NCI-H82 treated with DMSO at 0.1 percent for 48 hours (cell line): Measurements from ENCODE around the gene MYO7A.

Source experiments
- DNase-seq: peaks from one replicate; lab custom pipeline; 2025; ENCODE audit not compliant: unreplicated experiment; lab: John Stamatoyannopoulos, UW

Gene MYO7A

DNA sequence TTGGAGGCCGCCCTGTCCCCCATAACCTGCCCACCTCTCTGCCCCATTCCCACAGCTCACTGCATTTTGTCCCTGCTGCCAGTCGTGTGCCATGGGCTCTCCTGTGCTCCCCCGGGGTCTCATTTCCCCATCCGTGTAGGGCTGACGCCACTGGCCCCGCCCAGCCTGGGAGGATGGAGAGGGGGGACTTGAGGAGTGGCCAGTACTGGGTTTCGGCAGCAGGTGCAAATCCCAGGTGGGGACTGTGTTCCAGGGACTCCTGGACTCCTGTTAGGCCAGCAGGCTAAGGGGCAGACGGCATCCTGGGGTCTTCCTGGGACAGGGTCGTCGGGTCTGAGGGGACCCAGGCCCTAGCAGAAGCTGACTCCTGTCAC lies 1.2 kb upstream of the MYO7A start:
- DNase-seq = no peak

DNA sequence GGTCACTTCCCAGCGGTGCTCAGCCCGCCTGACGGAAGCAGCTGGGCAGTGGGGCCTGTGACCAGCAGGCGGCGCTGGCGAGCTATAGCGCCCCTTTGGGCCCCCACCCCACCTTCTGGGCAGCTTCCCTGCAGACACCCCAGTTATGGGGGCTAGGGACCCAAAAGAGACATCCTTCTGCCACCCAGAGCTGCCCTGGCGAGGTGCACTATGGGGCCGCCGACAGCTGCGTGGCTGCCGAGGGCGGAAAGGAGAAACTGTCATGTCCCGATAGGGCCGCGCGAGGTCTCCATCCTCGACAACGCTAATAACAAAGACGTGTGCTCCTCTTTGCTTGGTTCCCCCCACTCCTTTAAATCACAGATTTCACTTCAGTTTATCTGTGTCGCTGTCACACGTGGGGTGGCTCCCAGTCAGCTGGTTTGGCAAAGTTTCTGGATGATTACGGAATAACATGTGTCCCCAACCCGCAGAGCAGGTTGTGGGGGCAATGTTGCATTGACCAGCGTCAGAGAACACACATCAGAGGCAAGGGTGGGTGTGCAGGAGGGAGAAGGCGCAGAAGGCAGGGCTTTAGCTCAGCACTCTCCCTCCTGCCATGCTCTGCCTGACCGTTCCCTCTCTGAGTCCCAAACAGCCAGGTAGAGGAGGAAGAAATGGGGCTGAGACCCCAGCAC lies 673 bp upstream of the MYO7A start:
- no peak for DNase-seq

DNA sequence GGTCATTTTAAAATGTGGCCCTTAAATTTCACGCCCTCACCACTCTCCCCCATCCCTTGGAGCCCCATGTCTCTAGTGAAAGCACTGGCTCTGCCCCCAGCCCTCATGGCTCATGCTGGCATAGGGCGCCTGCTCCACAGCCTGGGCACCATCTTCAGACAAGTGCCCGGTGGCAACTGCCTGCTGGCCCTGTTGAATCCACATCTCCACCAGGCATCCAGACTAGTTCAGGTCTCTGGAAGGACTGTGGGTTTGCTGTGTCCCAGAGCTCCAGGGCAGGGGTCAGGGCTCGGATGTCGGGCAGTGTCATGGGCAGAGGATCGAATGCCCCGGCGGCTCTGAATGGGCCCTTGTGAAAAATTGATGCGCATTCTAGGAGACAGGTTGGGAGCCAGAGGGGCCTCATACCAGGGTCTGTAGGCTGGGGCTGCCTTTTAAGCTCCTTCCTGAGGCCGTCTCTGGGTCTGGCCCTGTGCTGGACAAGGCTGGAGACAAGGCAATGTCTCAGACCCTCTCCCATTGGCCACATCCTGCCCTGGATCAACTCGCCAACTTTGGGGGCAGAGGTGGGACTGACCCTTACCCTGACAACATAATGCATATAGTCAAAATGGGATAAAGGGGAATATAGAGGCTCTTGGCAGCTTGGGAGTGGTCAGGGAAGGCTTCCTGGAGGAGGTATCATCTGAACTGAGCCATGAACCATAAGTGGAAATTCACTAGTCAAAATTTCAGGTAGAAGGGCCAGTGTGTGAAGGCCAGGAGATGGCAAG lies 1.2 kb downstream of the MYO7A start:
- DNase-seq = no peak

DNA sequence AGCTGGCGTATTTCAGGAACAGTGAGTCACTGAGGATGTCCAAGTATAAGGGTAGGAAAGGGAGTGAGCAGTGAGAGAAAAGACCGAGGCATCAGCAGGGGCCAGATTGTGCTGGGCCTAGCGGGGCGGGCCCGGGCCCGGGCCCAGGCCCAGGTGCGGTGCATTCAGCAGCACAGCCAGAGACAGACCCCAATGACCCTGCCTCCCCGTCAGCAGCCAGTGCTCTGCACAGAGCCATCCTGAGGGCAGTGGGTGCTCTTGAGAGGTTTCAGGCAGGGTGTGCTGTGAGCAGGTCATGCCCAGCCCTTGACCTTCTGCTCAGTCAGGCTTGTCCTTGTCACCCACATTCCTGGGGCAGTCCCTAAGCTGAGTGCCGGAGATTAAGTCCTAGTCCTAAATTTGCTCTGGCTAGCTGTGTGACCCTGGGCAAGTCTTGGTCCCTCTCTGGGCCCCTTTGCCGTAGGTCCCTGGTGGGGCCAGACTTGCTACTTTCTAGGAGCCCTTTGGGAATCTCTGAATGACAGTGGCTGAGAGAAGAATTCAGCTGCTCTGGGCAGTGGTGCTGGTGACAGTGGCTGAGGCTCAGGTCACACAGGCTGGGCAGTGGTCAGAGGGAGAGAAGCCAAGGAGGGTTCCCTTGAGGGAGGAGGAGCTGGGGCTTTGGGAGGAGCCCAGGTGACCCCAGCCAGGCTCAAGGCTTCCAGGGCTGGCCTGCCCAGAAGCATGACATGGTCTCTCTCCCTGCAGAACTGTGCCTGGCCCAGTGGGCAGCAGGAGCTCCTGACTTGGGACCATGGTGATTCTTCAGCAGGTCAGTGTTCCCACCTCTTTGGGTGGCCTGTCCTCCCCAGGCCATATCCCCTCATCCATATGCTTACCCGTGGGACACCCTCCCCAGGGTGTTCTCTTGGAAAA lies 2.1 kb downstream of the MYO7A start:
- no peak for DNase-seq

DNA sequence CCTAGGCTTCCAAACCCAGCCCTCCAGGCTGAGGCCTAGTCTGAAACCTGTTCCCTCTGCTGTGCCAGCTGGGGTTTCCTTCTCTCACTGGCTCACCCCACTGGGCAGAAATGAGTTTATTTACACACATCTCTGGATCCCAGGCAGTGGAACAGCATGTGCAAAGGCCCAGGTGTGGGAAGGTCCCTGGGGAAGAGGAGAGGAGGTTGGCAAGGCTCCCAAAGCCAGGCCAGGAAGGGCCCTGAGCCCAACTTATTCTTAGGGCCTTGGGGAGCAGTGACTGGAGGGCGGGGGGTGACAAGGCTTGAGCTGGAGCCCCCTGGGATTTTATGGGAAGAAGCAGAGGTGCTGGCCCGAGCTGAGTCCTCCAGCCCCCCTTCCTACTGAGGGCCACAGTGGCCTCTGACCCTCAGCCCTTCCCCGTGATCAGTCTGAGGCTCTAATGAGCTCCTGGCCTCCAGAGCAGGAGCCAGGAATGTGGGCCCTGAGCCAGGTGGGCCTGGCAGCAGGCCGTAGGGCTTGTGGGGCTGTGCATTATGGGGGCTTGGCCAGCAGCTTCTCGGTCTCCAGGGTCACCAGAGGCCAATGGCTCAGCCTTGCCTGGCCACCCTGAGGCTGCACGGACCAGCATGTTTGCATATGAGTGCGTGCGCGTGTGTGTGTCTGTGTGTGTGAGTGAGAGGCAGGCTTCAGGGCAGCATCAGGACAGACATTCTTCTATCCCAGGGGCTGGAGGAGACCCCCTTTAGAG lies 2.9 kb downstream of the MYO7A start:
- DNase-seq = no peak

DNA sequence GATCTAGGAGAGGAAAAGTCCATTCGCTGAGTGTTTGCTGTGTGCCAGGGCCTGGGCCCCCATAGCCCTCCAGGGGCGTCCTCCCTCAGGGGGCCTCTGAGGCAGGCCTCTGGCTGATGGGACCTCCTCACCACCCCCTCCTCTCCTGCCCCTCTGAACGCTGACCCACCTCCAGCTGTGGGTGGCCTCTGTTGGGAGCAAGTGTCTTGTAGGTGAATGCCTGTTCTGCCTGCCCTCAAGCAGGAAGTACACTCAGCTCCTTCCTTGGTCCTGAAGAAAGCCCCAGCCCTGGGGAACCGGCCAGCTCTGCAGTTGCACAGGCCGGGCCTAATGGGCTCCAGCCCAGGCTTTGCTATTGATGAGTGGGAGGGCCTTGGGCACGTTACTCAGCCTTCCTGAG lies 3.5 kb downstream of the MYO7A start:
- DNase-seq = no peak

DNA sequence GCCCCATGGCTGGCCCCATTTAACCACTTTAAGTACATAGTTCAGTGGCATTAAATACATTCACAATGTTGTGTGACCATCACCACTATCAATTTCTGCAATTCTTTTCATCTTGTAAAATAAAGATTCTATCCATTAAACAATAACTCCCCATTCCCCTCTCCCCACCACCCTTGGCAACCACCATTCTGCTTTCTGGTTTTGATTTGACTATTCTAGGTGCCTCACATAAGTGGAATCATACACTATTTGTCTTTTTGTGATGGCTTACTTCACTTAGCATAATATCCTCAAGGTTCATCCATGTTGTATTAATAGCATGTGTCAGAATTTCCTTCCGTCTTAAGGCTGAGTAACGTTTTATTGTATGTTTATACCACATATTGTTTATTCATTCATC lies 7.0 kb downstream of the MYO7A start:
- no peak for DNase-seq

DNA sequence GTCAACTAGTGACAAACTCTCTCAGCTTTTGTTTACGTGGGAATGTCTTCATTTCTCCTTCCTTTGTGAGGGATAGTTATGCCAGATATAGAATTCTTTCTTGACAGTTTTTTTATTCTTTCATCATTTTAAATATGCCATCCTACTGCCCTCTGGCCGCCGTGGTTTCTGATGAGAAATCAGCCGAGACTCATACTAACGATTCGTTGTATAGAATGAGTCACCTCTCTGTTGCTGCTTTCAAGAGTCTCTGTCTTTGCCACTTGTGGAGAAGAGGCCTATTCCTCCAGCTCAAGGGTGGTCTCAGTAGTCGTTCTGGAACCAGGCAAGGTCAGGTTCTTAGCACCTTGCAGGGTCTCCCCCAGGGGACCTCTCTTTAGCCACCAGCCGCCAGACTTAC lies 8.0 kb downstream of the MYO7A start:
- DNase-seq = no peak

DNA sequence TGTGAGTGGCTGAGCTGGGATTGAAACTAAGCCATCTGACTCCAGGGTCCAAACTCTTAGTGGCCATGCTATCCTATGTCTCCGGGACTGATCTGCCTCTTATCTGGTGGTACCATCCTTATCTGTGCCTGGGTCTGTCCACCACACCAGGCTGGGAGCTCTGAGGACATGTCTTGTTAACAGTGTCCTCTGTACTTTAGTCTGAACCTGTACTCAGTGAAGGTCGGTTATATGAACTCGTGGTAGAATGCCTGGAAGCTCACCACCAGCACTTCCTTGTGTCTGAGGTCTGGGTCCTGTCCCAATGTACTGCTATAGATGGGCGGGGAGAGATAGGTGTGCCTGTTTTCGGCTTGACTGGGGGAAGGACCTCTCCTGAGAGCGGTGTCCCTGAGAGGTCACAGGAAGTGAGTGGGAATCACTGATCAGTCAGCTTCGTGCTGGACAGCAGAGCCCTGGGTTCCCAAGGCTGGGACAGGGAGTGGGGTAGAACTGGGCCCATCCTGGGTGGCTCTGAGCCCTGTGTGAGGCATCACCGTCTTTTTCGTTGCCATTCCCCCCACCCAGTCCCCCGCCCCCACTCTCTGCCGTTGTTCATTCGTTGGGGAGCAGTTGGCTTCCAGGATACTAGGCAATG lies 8.9 kb downstream of the MYO7A start:
- DNase-seq = no peak

DNA sequence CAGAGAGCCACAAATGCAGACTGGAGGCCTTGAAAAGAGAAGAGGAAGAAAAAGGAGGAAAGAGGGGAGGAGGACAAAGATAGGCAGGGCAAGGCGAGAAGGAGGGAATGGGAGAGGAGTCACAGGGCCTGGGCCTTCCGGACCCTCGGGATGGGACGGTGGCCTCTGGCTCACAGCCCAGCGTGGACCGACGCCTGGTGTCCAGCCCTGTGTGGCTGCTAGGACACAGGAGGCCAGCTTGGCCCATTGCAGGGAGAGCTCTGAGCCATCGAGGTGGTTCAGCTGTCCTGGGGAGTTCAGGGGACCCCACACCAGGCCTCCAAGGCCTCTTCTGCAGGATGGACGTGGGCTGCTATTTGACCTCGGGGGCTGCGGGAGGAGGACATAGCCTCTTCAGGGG lies 9.4 kb downstream of the MYO7A start:
- DNase-seq = no peak

DNA sequence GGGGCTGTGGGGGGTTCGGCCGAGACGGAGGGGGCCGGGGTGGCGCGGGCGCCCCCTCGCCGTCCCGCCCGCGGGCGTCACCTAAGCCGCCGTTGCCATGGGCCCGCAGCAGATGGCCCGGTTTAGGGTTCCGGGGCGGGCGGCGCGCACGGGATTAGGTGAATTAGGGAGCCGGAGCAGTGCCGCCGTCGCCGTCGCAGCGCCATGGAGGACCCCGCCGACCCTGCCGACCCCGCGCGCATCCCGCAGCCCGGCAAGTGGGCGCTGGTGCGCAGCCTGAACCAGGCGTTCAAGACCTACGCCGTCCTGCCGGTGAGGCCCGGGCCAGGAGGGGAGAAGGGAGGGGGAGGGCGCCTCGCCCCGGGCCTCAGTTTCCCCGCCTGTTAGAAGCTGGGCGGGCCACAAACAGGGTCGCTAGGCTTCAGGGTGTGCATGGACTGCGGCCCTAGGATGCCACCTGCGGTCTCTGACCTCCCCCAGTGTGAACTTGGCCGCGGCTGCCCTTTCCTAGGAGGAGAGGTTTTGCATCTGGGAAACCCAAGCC lies 10.1 kb downstream of the MYO7A start:
- DNase-seq = no peak

DNA sequence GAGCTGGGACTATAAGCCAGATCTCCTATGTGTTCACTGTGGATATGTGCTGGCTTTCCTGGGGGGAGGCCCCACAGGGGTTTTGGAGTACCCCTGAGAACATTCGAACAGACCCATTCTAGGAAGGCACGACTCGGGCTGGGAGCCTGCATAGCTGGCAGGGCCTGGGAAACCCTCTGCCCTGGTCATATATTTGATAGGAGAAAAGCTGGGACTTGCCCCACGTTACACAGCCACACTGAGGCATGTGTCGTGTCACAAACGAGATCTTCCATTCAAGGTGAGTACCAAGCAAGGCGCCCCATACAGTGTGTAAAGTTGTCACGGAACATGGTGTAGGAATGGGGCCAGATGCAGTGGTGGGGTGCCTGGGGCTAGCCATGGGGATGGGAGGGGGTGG lies 11.2 kb downstream of the MYO7A start:
- no peak for DNase-seq

DNA sequence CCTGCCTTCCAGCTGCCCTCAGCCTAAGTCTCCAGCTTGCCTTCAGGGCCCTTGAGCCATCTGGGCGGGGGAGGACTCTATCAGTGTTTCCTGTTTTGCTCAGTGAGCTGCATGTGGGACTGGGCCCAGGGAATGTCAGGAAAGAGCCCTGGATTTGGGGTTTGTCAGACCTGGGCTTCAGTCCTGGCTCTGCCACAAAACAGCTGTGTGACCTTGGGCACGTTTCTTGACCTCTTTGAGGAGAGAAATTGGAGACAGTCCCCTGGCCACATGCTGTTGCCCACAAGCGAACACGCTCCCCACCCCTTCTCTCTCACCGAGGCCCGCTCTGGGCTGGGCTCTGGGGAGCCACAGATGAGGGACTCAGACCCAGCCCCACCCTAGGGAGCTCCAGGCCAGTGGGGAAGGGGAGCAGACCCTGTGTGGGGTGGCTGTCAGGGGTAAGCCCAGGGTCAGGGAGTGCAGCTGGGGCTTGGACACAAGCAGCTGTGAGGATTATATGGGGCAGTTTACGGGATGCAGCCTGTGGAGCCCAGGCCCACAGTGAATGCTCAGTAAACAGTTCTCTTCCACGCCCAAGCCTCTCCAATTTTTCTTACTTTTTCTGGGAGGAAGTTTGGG lies 12.3 kb downstream of the MYO7A start:
- DNase-seq = no peak

DNA sequence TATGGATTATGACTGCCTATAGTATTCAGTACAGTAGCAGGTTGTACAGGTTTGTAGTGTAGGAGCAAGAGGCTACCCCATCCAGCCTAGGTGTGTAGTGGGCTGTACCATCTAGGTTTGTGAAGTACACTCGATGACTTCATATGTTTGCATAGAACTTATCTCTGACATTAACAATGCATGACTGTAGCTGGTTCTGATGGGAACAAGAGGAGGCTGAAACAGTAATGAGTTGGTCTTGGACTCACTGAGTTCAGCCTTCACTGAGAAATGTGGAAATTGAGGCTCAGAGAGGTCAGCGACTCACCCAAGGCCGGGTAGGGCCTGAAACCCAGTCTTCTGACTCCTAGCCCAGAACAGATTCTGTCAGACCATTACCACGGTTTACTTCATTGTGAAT lies 13.0 kb downstream of the MYO7A start:
- DNase-seq = no peak

DNA sequence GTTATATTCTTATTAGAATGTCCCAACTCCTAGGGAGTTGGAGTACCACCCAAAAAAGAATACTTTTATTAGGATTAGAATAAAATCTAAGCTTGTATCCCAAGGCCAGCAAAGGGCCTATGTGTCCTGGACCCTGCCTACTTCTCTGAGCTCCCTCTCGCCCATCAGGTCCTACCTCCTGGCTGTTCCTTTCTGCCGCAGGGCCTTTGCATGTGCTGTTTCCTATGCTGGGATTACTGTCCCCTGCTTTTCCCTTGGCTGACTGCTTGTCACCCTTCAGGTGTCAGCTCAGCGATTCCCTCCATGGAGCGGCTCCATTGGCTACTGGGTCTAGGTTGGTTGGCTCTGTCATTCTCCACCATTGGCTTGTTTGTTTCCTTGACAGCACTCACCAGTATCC lies 13.4 kb downstream of the MYO7A start:
- DNase-seq = no peak

DNA sequence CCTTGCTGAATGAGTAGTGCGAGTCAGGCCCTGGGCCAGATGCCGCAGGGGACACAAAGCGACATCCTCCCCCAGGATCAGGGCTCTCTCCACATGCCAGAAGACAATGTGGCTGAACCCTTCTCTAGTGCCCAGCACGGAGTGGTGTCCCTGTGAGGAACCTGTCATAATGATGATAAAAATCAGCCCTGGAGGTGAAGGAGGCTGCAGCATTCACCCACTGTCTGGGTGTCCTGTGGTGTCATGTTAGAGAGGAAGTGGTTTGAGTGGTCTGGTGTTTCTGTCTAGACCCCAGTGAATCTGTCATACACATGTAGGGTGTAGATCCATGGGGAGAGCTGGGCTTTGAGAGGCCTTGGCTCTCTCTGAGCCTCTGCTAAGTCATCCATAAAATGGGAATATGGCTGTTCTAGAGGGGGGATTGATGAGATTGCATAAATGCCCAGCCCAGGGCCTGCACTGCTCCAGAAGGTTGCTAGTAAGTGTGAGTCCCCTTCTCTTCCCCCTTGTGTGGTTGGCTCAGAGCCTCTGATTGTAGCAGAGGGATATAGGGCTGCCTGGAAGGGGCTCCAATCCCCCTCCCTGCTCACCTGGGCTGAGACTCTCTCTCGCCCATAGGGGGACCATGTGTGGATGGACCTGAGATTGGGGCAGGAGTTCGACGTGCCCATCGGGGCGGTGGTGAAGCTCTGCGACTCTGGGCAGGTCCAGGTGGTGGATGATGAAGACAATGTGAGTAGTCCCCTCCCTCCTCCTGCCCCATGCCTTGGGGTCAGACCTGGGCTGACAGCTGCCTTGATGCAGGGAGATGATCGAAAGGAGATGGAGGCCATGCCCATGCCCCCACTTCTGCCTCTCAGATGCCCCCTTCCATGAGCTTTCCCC lies 14.3 kb downstream of the MYO7A start:
- DNase-seq = no peak

DNA sequence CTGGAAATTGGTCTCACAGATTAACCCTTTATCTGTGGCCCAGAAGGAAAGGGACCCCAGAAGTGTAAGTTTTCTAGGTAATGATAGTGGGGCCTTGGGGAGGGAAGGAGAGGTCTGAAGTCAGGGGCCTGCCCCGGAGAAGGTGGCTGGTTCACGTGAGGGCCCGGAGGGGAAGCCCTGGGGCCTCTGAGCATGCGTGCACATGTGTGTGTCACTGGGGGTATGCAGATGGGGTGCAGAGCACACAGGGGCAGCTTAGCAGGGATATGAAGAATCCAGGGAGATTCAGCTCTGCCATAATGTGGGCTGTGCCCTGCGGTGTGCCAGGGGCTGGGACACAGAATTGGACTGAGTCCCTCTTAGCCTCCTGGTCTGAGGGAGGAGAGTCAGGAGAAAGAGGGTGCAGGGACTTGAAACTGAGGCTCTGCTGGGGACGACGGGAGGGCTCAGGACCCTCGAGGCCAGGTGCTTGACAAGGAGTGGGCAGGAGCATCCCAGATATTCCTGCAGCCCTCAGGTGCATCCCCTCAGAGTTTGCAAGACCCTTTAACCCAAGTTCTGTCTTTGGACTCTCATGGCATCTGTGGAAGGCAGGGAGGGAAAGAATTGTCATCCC lies 15.5 kb downstream of the MYO7A start:
- DNase-seq = no peak

DNA sequence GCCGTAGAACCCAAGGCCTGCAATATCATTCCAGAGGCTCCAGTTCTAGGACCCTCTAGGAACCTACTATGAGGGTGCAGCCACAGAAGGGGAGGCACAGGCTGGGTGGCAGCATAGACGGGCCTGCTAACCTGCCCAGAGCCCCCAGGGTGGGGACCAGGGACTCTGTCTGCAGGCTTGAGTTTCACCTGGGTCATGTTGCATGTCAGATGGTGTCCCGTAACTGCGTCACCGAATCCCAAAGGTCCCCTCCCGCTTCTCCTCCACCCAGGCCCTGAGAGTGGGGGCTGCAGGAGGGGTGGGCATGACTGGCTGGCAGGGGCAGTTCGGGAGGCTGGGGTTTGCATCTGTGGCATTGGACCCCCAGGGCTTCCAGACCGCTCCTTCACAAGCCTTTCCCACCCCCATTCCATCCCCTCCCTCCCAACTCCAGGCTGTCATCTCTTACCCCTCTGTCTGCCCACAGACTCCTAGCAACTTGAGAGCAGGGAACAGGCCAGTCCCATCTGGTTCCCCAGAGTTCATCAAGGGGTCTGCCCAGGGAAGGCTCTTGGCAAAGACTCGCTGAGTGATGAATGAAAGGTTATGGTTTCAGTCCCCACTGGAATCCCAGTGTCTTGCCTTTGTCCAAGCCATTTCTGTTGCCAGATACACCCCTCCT lies 16.3 kb downstream of the MYO7A start:
- no peak for DNase-seq
